Neural cell (in vitro differentiated cells): Measurements from ENCODE around the gene LCP1. TPM values are rescaled to one million over a fixed set of nuclear protein-coding genes. Genes with fewer than 3 reads are reported as not detected.

Experiments used
- H2AFZ ChIP-seq: fragments of 200-600, 300-800 bp; sonication (generic), shearing (Covaris generic); 2 replicates; pipeline ENCODE4 v1.6.0; 2014; ENCODE audit warnings: low read depth, mild to moderate bottlenecking, antibody characterized with exemption, low read length, moderate library complexity
- H3F3A ChIP-seq: fragments of 200-600 bp; shearing (Covaris generic); 2 replicates; pipeline ENCODE4 v1.6.1; 2016; ENCODE audit warnings: mild to moderate bottlenecking, moderate library complexity, mixed read lengths, antibody characterized with exemption, low read length; ENCODE audit not compliant: insufficient read depth, poor library complexity, severe bottlenecking
- H3K27ac ChIP-seq: fragments of 200-600, 300-800 bp; sonication (generic), shearing (Covaris generic); 2 replicates; pipeline ENCODE4 v1.5.1; 2014; ENCODE audit warnings: mild to moderate bottlenecking, low read length, moderate library complexity
- H3K27me3 ChIP-seq: fragments of 300-800, 200-600 bp; sonication (generic), shearing (Covaris generic); 2 replicates; pipeline ENCODE4 v1.6.0; 2014; ENCODE audit warnings: mild to moderate bottlenecking, low read depth, low read length, moderate library complexity; ENCODE audit not compliant: insufficient read depth
- H3K36me3 ChIP-seq: fragments of 300-800, 200-600 bp; sonication (generic), shearing (Covaris generic); 2 replicates; pipeline ENCODE4 v1.5.1; 2014; ENCODE audit warnings: mild to moderate bottlenecking, antibody characterized with exemption, low read length, moderate library complexity; ENCODE audit not compliant: insufficient read depth
- H3K4me2 ChIP-seq: fragments of 300-800, 200-600 bp; sonication (generic), shearing (Covaris generic); 2 replicates; pipeline ENCODE4 v1.6.0; 2014; ENCODE audit warnings: mild to moderate bottlenecking, low read length
- H3K4me3 ChIP-seq: fragments of 300-800, 200-600 bp; sonication (generic), shearing (Covaris generic); 2 replicates; pipeline ENCODE4 v1.5.1; 2014; ENCODE audit warnings: mild to moderate bottlenecking, low read length, moderate library complexity
- H3K79me2 ChIP-seq: fragments of 200-600 bp; shearing (Covaris generic); replicated peaks from 2 replicates; pipeline ENCODE4 v1.6.0; 2014; ENCODE audit warnings: mild to moderate bottlenecking, low read length, moderate library complexity; ENCODE audit not compliant: insufficient read depth
- H3K9ac ChIP-seq: fragments of 300-800, 200-600 bp; sonication (generic), shearing (Covaris generic); 2 replicates; pipeline ENCODE4 v1.6.1; 2016; ENCODE audit warnings: mild to moderate bottlenecking, low read length, mixed read lengths
- H3K9me2 ChIP-seq: fragments of 200-600 bp; shearing (Covaris generic); 2 replicates; pipeline ENCODE4 v1.6.1; 2016; ENCODE audit warnings: mild to moderate bottlenecking, low read length, mixed read lengths; ENCODE audit not compliant: insufficient read depth
- H3K9me3 ChIP-seq: fragments of 200-600, 300-800 bp; sonication (generic), shearing (Covaris generic); 2 replicates; pipeline ENCODE4 v1.6.1; 2016; ENCODE audit warnings: mild to moderate bottlenecking, mixed run types, low read length, moderate library complexity, mixed read lengths
- H4K20me1 ChIP-seq: fragments of 200-600 bp; shearing (Covaris generic); 2 replicates; pipeline ENCODE4 v1.6.1; 2016; ENCODE audit warnings: mild to moderate bottlenecking, mixed run types; ENCODE audit not compliant: insufficient read depth
- EP300 ChIP-seq: fragments of 450-650 bp; conservative IDR thresholded peaks from 2 replicates; pipeline ENCODE4 v1.6.1; 2014; ENCODE audit warnings: antibody characterized with exemption, mild to moderate bottlenecking, moderate library complexity; ENCODE audit not compliant: poor library complexity, severe bottlenecking
- EZH2 ChIP-seq: fragments of 200-600, 300-800 bp; shearing (Covaris generic), sonication (generic); IDR thresholded peaks from 2 replicates; pipeline ENCODE4 v1.6.1; 2014; ENCODE audit warnings: antibody characterized with exemption, low read length, borderline replicate concordance, mild to moderate bottlenecking; ENCODE audit not compliant: insufficient read depth, poor library complexity, severe bottlenecking
- MXI1 ChIP-seq: fragments of 450-650 bp; conservative IDR thresholded peaks from 2 replicates; pipeline ENCODE4 v1.6.1; 2014; ENCODE audit warnings: antibody characterized with exemption, mild to moderate bottlenecking; ENCODE audit not compliant: poor library complexity, severe bottlenecking
- POLR2AphosphoS5 ChIP-seq: IDR thresholded peaks from 2 replicates; pipeline ENCODE4 v1.6.1; 2012
- RAD21 ChIP-seq: fragments of 450-650 bp; conservative IDR thresholded peaks from 2 replicates; pipeline ENCODE4 v1.6.1; 2014; ENCODE audit warnings: antibody characterized with exemption, mild to moderate bottlenecking, moderate library complexity
- SMC3 ChIP-seq: fragments of 450-650 bp; conservative IDR thresholded peaks from 2 replicates; pipeline ENCODE4 v1.6.1; 2014; ENCODE audit warnings: antibody characterized with exemption, mild to moderate bottlenecking, moderate library complexity; ENCODE audit not compliant: poor library complexity
- TAF1 ChIP-seq: IDR thresholded peaks from 2 replicates; pipeline ENCODE4 v1.6.1; 2012; ENCODE audit warnings: low read depth
- polyA plus RNA-seq: library from polyadenylated mRNA; depleted of rRNA; stranded (reverse); fragments of >200 nt; gene quantifications from 2 replicates; pipeline ENCODE4 v1.2.3, GENCODE V29; 2014
- TF ChIP-seq, protein P1 (sequence below): fragments of 450-650 bp; IDR thresholded peaks from 2 replicates; pipeline ENCODE4 v1.5.1; 2014; ENCODE audit warnings: antibody characterized with exemption, mild to moderate bottlenecking, moderate library complexity; ENCODE audit not compliant: poor library complexity, severe bottlenecking
- TF ChIP-seq, protein P2 (sequence below): IDR thresholded peaks from 2 replicates; pipeline ENCODE4 v1.6.1; 2012; ENCODE audit warnings: borderline replicate concordance

The LCP1 gene
- polyA plus RNA-seq, 1 donor from 2014 or later = 0.76 TPM

DNA sequence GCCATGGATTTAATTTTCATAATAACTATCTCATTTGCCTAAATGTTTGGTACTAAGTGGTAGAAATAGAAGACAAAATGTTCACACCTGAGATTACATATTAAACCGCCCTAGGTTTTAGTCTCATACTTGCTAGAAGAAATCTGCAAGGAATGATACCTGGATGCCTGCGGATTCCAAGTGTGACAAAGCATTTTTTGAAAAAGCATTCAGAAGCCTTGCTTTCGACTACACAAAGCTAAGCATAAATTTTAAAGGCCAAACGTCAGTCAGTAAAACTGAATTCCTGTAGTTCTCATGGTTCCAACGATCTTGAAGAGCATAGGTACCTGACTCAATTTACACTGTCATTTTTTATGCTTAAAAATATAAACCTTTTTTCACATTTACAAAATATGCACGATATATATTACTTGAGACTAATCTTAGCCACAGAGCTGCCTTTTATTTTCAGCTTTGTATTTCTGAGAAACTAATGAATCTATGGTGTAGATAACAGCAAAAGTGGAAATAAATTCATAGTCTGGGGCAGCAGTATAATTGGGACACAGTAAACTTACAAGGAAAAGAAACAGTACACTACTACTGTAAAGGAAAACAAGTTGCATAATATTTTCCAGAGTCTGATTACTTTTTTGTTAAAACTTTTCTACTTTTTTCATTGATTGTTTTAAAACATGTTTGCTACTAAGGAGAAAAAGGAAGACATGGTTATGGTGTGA, 28.5 kb upstream of the LCP1 start:
- H3K27me3 ChIP-seq = peaks cover 10% of the 10 kb centered on the region
- H3K79me2 ChIP-seq = no peaks in the 10 kb centered on the region
- H4K20me1 ChIP-seq = no peaks in the 10 kb centered on the region
- no peaks in the 10 kb centered on the region for H3K9me2 ChIP-seq
- H3K27ac ChIP-seq = no peak overlapping the region
- H3K4me3 ChIP-seq = no peak overlapping the region
- H2AFZ ChIP-seq = no peak overlapping the region
- no peak overlapping the region for H3K4me2 ChIP-seq
- no peak for TF ChIP-seq TAF1
- no peak for TF ChIP-seq EZH2
- TF ChIP-seq SMC3 = no peak
- TF ChIP-seq, protein P1, sequence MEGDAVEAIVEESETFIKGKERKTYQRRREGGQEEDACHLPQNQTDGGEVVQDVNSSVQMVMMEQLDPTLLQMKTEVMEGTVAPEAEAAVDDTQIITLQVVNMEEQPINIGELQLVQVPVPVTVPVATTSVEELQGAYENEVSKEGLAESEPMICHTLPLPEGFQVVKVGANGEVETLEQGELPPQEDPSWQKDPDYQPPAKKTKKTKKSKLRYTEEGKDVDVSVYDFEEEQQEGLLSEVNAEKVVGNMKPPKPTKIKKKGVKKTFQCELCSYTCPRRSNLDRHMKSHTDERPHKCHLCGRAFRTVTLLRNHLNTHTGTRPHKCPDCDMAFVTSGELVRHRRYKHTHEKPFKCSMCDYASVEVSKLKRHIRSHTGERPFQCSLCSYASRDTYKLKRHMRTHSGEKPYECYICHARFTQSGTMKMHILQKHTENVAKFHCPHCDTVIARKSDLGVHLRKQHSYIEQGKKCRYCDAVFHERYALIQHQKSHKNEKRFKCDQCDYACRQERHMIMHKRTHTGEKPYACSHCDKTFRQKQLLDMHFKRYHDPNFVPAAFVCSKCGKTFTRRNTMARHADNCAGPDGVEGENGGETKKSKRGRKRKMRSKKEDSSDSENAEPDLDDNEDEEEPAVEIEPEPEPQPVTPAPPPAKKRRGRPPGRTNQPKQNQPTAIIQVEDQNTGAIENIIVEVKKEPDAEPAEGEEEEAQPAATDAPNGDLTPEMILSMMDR = no peak
- TF ChIP-seq EP300 = no peak
- no peak for TF ChIP-seq RAD21
- TF ChIP-seq MXI1 = no peak
- TF ChIP-seq, protein P2, sequence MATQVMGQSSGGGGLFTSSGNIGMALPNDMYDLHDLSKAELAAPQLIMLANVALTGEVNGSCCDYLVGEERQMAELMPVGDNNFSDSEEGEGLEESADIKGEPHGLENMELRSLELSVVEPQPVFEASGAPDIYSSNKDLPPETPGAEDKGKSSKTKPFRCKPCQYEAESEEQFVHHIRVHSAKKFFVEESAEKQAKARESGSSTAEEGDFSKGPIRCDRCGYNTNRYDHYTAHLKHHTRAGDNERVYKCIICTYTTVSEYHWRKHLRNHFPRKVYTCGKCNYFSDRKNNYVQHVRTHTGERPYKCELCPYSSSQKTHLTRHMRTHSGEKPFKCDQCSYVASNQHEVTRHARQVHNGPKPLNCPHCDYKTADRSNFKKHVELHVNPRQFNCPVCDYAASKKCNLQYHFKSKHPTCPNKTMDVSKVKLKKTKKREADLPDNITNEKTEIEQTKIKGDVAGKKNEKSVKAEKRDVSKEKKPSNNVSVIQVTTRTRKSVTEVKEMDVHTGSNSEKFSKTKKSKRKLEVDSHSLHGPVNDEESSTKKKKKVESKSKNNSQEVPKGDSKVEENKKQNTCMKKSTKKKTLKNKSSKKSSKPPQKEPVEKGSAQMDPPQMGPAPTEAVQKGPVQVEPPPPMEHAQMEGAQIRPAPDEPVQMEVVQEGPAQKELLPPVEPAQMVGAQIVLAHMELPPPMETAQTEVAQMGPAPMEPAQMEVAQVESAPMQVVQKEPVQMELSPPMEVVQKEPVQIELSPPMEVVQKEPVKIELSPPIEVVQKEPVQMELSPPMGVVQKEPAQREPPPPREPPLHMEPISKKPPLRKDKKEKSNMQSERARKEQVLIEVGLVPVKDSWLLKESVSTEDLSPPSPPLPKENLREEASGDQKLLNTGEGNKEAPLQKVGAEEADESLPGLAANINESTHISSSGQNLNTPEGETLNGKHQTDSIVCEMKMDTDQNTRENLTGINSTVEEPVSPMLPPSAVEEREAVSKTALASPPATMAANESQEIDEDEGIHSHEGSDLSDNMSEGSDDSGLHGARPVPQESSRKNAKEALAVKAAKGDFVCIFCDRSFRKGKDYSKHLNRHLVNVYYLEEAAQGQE = no peak
- no peak for TF ChIP-seq POLR2AphosphoS5
- no peak overlapping the region for H3K9ac ChIP-seq
- no peaks in the 10 kb centered on the region for H3K36me3 ChIP-seq
- H3K9me3 ChIP-seq = no peaks in the 10 kb centered on the region
- no peaks in the 10 kb centered on the region for H3F3A ChIP-seq

DNA sequence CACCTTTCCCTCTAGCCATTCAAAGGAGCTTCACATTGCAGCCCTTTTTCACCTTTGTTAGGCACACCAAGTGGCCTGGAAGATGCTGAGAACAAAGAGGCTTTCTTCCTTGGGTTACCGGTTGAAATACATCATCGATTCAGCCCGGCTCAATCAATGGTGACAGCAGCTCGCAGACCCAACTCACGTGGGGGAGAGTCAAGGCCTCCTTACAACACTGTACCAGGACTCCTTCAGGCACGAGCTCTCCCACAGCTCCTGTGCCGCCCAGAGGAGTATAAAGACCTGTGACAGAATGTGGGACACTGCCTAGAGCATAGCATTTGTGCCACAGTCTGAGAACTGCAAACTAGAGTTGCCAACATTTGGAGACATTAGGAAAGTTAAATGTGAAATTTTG, 25.9 kb upstream of the LCP1 start:
- Histone ChIP-seq H2AFZ (no peak overlapping the region), H3K4me2 (no peak overlapping the region), H3K36me3 (no peaks in the 10 kb centered on the region), H3K27me3 (peaks cover 10% of the 10 kb centered on the region), H3F3A (no peaks in the 10 kb centered on the region), H4K20me1 (no peaks in the 10 kb centered on the region), H3K79me2 (no peaks in the 10 kb centered on the region), H3K9me2 (no peaks in the 10 kb centered on the region), H3K4me3 (no peak overlapping the region), H3K9me3 (no peaks in the 10 kb centered on the region), H3K27ac (no peak overlapping the region), H3K9ac (no peak overlapping the region)
- TF ChIP-seq POLR2AphosphoS5 = no peak
- TF ChIP-seq TAF1 = no peak
- TF ChIP-seq SMC3 = no peak
- TF ChIP-seq MXI1 = no peak
- TF ChIP-seq EZH2 = no peak
- TF ChIP-seq, protein P2 = no peak
- no peak for TF ChIP-seq EP300
- TF ChIP-seq, protein P1 = no peak
- TF ChIP-seq RAD21 = no peak
